Stimulated activated naive B cell treated with anti-CD40 and anti-IgM and Interleukin-4, amounts not matched to agents 10 μg/mL and 1 μg/mL and 100 μg/mL, for 72 hours (primary cell): ENCODE measurements around the gene ROCK1.
"Not testable (repeated sequence)": the region's sequence is repeated elsewhere in the genome, so short reads cannot be mapped to it uniquely, and the experiment has no call there.

ENCODE experiments used
- ATAC-seq, 2 donors: fragments of 150-1000 bp; cut with Tn5 transposase; replicated peaks; 2 replicates each; pipeline ENCODE4 v1.10.0; 2021; ENCODE audit warnings: moderate library complexity in 1 of 2
- DNase-seq: peaks from one replicate; pipeline ENCODE4 v3.0.0; 2021
- H3K27ac Mint-ChIP-seq: one replicate; pipeline ENCODE4 v1.8.0; 2022; ENCODE audit warnings: mild to moderate bottlenecking, mixed read lengths
- H3K27me3 Mint-ChIP-seq, 2 donors: one replicate each; pipeline ENCODE4 v1.8.0; 2022; ENCODE audit warnings: mixed read lengths in 2 of 2
- H3K36me3 Mint-ChIP-seq, 2 donors: one replicate each; pipeline ENCODE4 v1.8.0; 2022; ENCODE audit warnings: mixed read lengths in 2 of 2, mild to moderate bottlenecking in 1 of 2
- H3K4me1 Mint-ChIP-seq, 2 donors: one replicate each; pipeline ENCODE4 v1.8.0; 2022; ENCODE audit warnings: mixed read lengths in 2 of 2, mild to moderate bottlenecking in 1 of 2
- H3K4me3 Mint-ChIP-seq, 2 donors: one replicate each; pipeline ENCODE4 v1.8.0; 2022; ENCODE audit warnings: mild to moderate bottlenecking in 2 of 2, mixed read lengths in 2 of 2, moderate library complexity in 1 of 2
- H3K9me3 Mint-ChIP-seq, 2 donors: one replicate each; pipeline ENCODE4 v1.8.0; 2022; ENCODE audit warnings: mixed read lengths in 2 of 2, mild to moderate bottlenecking in 1 of 2

The ROCK1 gene

DNA sequence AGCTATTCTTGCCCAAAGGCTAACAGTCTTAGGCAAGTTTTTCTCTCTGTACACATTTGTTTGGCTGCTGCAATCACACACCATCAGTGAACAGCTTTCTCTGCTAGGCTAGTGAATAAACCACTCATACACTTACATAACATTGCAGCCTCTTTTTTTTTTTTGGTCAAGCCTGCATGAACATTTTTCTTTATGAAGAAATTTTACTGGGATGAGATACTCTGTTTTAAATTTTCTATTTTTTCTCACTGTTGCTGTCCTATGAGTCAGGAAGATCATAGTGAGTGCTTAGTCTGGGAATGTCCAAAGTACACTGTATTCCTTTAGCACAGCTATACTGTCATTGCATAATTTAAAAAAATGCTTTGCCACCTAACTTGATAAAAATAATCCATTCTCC, 58.5 kb downstream of the ROCK1 start:
- Mint-ChIP-seq H3K27me3 (no peaks in the 10 kb centered on the region), H3K4me3 (no peak overlapping the region), H3K27ac (no peak overlapping the region), H3K9me3 (no peaks in the 10 kb centered on the region), H3K36me3 (peaks cover under 1 to 4% of the 10 kb centered on the region in 2 donors), H3K4me1 (peaks cover 6 to 12% of the 10 kb centered on the region in 2 donors)
- DNase-seq (no peak), ATAC-seq (no peak)

GRCh38 chr18:21052385-21052784, 59.2 kb downstream of the ROCK1 start:
- peaks cover 6 to 12% of the 10 kb centered on the region in 2 donors for H3K4me1 Mint-ChIP-seq
- no peaks in the 10 kb centered on the region for H3K27me3 Mint-ChIP-seq
- no peak overlapping the region for H3K27ac Mint-ChIP-seq
- ATAC-seq = no peak
- H3K4me3 Mint-ChIP-seq = no peak overlapping the region
- H3K9me3 Mint-ChIP-seq = no peaks in the 10 kb centered on the region
- H3K36me3 Mint-ChIP-seq = peaks cover 6 to 8% of the 10 kb centered on the region in 2 donors
- DNase-seq = no peak

- Mint-ChIP-seq H3K9me3 (no peaks in the 10 kb centered on the region), H3K27me3 (no peaks in the 10 kb centered on the region), H3K36me3 (peaks cover 11 to 13% of the 10 kb centered on the region in 2 donors), H3K4me1 (peaks cover 6 to 12% of the 10 kb centered on the region in 2 donors), H3K4me3 (no peak overlapping the region), H3K27ac (no peak overlapping the region)
- no peak for DNase-seq
- ATAC-seq = no peak
Observed at GRCh38 chr18:21051620-21052019, 60.0 kb downstream of the ROCK1 start.

DNA sequence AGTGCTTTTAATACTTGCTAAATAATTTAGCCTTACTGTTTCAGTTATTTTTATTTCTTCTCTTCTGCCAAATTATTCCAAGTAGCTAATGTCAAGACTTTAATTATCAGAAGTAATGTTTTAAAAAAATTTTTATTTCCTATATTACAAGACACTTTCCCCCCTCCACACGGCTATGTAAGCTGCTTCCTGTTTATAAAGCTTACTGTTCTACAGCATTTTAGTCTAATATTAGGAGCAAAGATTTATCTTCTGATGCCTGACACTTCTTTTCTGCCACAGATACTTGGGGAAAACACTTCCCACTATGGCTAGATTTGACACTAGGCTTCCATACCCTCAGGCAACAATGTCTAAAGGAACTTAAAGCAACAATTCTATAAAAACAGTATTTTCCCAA, 62.3 kb downstream of the ROCK1 start:
- no peak for DNase-seq
- H3K4me1 Mint-ChIP-seq = peaks cover 6 to 12% of the 10 kb centered on the region in 2 donors
- no peaks in the 10 kb centered on the region for H3K27me3 Mint-ChIP-seq
- no peaks in the 10 kb centered on the region for H3K9me3 Mint-ChIP-seq
- H3K27ac Mint-ChIP-seq = no peak overlapping the region
- no peak for ATAC-seq
- no peak overlapping the region for H3K4me3 Mint-ChIP-seq
- H3K36me3 Mint-ChIP-seq = peaks cover 14 to 25% of the 10 kb centered on the region in 2 donors

DNA sequence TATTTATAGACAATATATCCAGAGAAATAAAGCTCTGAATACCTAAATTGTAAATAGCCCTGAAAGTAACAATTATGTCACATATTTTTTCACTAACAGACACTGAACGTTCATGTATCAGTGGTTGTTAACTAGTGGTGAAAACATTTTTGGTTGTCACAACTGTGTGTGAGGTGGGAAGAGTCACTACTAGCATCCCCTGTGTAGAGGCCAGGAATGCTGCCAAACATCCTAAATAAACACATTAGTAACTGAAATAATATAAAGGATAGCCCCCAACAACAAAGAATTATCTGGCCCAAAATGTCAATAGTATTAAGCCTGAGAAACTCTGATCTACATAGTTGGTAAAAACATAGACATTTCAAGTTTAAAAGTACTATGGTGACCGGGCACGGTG, 64.5 kb downstream of the ROCK1 start:
- no peak overlapping the region for H3K27ac Mint-ChIP-seq
- peaks cover 6 to 12% of the 10 kb centered on the region in 2 donors for H3K4me1 Mint-ChIP-seq
- no peak overlapping the region for H3K4me3 Mint-ChIP-seq
- H3K9me3 Mint-ChIP-seq = no peaks in the 10 kb centered on the region
- no peaks in the 10 kb centered on the region for H3K27me3 Mint-ChIP-seq
- DNase-seq (no peak), ATAC-seq (no peak)
- peaks cover 14 to 25% of the 10 kb centered on the region in 2 donors for H3K36me3 Mint-ChIP-seq

GRCh38 chr18:21040466-21040865, 71.1 kb downstream of the ROCK1 start:
- Mint-ChIP-seq H3K36me3 (peaks cover 10 to 21% of the 10 kb centered on the region in 2 donors), H3K4me3 (no peak overlapping the region)

GRCh38 chr18:21038201-21038600, 73.4 kb downstream of the ROCK1 start:
- Mint-ChIP-seq H3K27me3 (no peaks in the 10 kb centered on the region), H3K4me3 (no peak overlapping the region), H3K36me3 (peaks cover 23 to 31% of the 10 kb centered on the region in 2 donors)

More at GRCh38 chr18:21040466-21040865, 71.1 kb downstream of the ROCK1 start:
- no peaks in the 10 kb centered on the region for H3K4me1 Mint-ChIP-seq
- ATAC-seq (no peak), DNase-seq (no peak)
- H3K27me3 Mint-ChIP-seq = no peaks in the 10 kb centered on the region
- H3K9me3 Mint-ChIP-seq = no peaks in the 10 kb centered on the region
- no peak overlapping the region for H3K27ac Mint-ChIP-seq

GRCh38 chr18:21031845-21032244, 79.8 kb downstream of the ROCK1 start:
- H3K36me3 Mint-ChIP-seq = peaks cover 37 to 51% of the 10 kb centered on the region in 2 donors
- H3K27me3 Mint-ChIP-seq = no peaks in the 10 kb centered on the region
- H3K4me3 Mint-ChIP-seq = no peak overlapping the region
- no peak for DNase-seq
- no peak for ATAC-seq
- peaks cover 7 to 12% of the 10 kb centered on the region in 2 donors for H3K9me3 Mint-ChIP-seq
- H3K27ac Mint-ChIP-seq = peak overlapping the region; percentile 28
- H3K4me1 Mint-ChIP-seq = peaks cover 10 to 19% of the 10 kb centered on the region in 2 donors

More at GRCh38 chr18:21038201-21038600, 73.4 kb downstream of the ROCK1 start:
- ATAC-seq (no peak), DNase-seq (no peak)
- H3K4me1 Mint-ChIP-seq = peaks cover 5 to 11% of the 10 kb centered on the region in 2 donors
- peak overlapping the region; percentile 47 for H3K27ac Mint-ChIP-seq
- peaks cover 0 to 4% of the 10 kb centered on the region in 2 donors for H3K9me3 Mint-ChIP-seq

GRCh38 chr18:21018257-21018656, 93.4 kb downstream of the ROCK1 start:
- DNase-seq, H3K4me1 Mint-ChIP-seq, H3K9me3 Mint-ChIP-seq, ATAC-seq, H3K27me3 Mint-ChIP-seq, H3K4me3 Mint-ChIP-seq, H3K27ac Mint-ChIP-seq: not testable (repeated sequence)
- peaks cover 39 to 63% of the 10 kb centered on the region in 2 donors for H3K36me3 Mint-ChIP-seq

GRCh38 chr18:21012308-21012707, 99.3 kb downstream of the ROCK1 start:
- Mint-ChIP-seq H3K36me3 (peaks cover 57 to 67% of the 10 kb centered on the region in 2 donors), H3K4me1 (no peaks in the 10 kb centered on the region), H3K9me3 (peaks cover 7 to 12% of the 10 kb centered on the region in 2 donors), H3K27me3 (no peaks in the 10 kb centered on the region), H3K27ac (no peak overlapping the region), H3K4me3 (no peak overlapping the region)
- ATAC-seq = no peak
- no peak for DNase-seq

DNA sequence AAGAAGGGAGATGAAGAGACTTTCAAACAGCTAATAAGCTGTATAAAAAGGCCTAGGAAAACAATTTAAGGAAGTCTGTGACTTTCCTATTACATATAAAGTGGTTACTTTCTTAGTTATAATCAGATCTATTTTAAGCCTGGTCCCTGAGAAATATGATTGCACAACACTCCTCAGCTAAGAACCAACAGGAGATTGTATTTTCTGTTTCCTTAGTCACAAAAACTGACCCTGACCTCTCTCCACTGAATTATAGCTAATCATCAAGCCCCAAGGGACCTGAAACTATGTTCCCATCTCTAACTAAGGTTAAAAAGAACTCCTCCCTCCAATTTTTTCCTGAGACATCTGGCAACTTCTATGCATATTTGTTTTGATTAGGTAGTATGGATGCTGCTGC, 106.9 kb downstream of the ROCK1 start:
- Mint-ChIP-seq H3K4me3 (no peak overlapping the region), H3K27me3 (no peaks in the 10 kb centered on the region), H3K9me3 (no peaks in the 10 kb centered on the region), H3K27ac (no peak overlapping the region), H3K36me3 (peaks cover 14 to 30% of the 10 kb centered on the region in 2 donors), H3K4me1 (peaks cover 1 to 5% of the 10 kb centered on the region in 2 donors)
- no peak for ATAC-seq
- no peak for DNase-seq

DNA sequence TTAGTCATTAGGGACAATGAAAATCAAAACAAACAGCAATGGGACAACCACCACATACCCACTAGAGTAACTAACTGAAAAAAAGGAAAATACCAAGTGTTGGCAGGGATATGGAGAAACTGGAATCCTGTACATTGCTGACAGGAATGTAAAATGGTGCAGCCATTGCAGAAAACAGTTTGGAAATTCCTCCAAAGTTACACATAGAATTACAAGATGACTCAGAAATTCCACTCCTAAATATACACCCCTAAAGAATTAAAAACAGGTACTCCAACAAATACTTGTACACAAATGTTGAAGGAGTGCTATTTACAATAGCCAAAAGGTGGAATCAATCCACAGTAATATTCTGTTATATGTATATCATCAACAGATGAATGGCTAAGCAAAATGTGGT, 110.9 kb downstream of the ROCK1 start:
- Mint-ChIP-seq H3K4me1 (peaks cover 20 to 27% of the 10 kb centered on the region in 2 donors), H3K27ac (no peak overlapping the region)

GRCh38 chr18:20997371-20997770, 114.2 kb downstream of the ROCK1 start:
- DNase-seq (no peak), ATAC-seq (no peak)
- Mint-ChIP-seq H3K4me1 (peaks cover 20 to 27% of the 10 kb centered on the region in 2 donors), H3K27me3 (no peaks in the 10 kb centered on the region), H3K9me3 (no peaks in the 10 kb centered on the region), H3K27ac (no peak overlapping the region), H3K36me3 (peaks cover 34 to 46% of the 10 kb centered on the region in 2 donors), H3K4me3 (no peak overlapping the region)

More for the DNA sequence above, 110.9 kb downstream of the ROCK1 start:
- no peaks in the 10 kb centered on the region for H3K9me3 Mint-ChIP-seq
- DNase-seq = no peak
- ATAC-seq = no peak
- H3K36me3 Mint-ChIP-seq = peaks cover 34 to 52% of the 10 kb centered on the region in 2 donors
- H3K4me3 Mint-ChIP-seq = no peak overlapping the region
- H3K27me3 Mint-ChIP-seq = no peaks in the 10 kb centered on the region

DNA sequence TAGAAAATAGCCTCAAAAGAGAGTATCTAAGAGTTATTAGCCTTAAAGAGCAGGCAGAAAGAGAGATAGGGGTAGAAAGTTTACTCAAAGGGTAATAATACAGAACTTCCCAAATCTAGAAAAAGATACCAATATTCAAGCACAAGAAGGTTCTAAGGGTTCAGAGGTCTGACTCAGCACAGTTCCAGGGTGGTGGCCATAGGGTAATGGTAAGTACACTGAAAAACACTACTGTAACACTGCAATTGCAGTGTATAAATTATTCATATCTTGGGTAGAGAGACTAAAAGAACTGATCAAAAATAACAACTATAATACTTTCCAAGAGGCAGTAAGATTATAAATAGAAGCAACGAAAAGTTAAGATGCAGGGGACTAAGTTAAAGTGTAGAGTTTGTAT, 115.2 kb downstream of the ROCK1 start:
- peaks cover 33 to 48% of the 10 kb centered on the region in 2 donors for H3K36me3 Mint-ChIP-seq
- no peak for DNase-seq
- peaks cover 20 to 27% of the 10 kb centered on the region in 2 donors for H3K4me1 Mint-ChIP-seq
- H3K27me3 Mint-ChIP-seq = no peaks in the 10 kb centered on the region
- no peak overlapping the region for H3K27ac Mint-ChIP-seq
- H3K4me3 Mint-ChIP-seq = no peak overlapping the region
- no peaks in the 10 kb centered on the region for H3K9me3 Mint-ChIP-seq
- no peak for ATAC-seq

GRCh38 chr18:20988726-20989125, 122.9 kb downstream of the ROCK1 start:
- no peak overlapping the region for H3K4me3 Mint-ChIP-seq
- peaks cover 22 to 34% of the 10 kb centered on the region in 2 donors for H3K36me3 Mint-ChIP-seq
- H3K4me1 Mint-ChIP-seq = no peaks in the 10 kb centered on the region
- DNase-seq = no peak
- no peaks in the 10 kb centered on the region for H3K27me3 Mint-ChIP-seq
- H3K27ac Mint-ChIP-seq = no peak overlapping the region
- no peak for ATAC-seq
- H3K9me3 Mint-ChIP-seq = no peaks in the 10 kb centered on the region

GRCh38 chr18:20975077-20975476, 136.5 kb downstream of the ROCK1 start:
- Mint-ChIP-seq H3K27ac (no peak overlapping the region), H3K9me3 (no peaks in the 10 kb centered on the region), H3K4me1 (no peaks in the 10 kb centered on the region), H3K27me3 (no peaks in the 10 kb centered on the region), H3K4me3 (no peak overlapping the region), H3K36me3 (peaks cover 37 to 49% of the 10 kb centered on the region in 2 donors)
- ATAC-seq (no peak), DNase-seq (no peak)
